ENCODE results near the gene CSNK1G1.

DNA sequence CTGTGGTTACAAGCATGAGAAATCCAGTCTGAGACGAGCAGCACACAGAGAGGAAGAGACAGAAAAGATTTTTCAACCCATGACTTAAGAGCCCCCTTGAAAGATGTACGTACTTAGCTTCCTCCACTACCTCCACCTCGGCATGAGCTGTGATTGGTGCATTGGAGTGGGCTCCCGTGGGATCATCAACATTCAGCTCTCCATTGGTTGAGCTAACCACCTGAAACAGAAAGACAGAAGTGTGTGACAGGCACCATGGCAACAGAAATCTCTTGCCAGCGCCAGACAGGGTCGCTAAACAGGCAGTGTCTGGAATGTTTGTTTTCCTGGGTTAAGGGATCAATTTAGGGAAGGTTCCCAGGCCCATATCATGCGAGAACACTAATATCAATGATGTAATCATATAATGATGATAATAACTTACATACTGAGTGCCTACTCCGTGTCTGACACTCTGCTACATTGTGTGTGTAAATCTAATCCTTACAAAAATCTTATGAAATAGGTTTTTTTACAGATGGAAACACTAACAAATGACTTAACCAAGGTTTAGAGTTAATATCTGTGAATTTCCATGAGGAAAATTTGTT lies 175.6 kb downstream of the CSNK1G1 start:
- TF ChIP-seq TAF1 (IDR thresholded peaks at IDR 0.05; ENCODE audit: borderline replicate concordance, low read depth, low read length) (no peak), EP300 (IDR thresholded peaks at IDR 0.05; ENCODE audit: borderline replicate concordance in 1 of 2, low read depth in 1 of 2, low read length in 1 of 2) (no peak), POLR2AphosphoS5 (IDR thresholded peaks at IDR 0.05; ENCODE audit: low read depth, low read length) (no peak)

Measured in SK-N-SH (cell line).